ENCODE data around the gene C10orf143.
A peak's percentile ranks its signal among the peaks of the same experiment; 100 is the strongest.
"Not testable (repeated sequence)": the region's sequence is repeated elsewhere in the genome, so short reads cannot be mapped to it uniquely, and the experiment has no call there.

C10orf143 gene

GRCh38 chr10:130110246-130111112 lies at the start of gene C10orf143:
C10orf143 (minus strand) TSS chr10:130110830; CDS start chr10:130110772, 58 bp downstream.
- peak; percentile 97 to 99 for DNase-seq (ENCODE audit: low read depth in 2 of 2)

GRCh38 chr10:130159192-130159794 lies 48.7 kb upstream of the C10orf143 start:
- DNase-seq (ENCODE audit: low read depth in 2 of 2): no peak

GRCh38 chr10:130146042-130146441 lies 35.4 kb upstream of the C10orf143 start:
- no peak for DNase-seq (ENCODE audit: low read depth in 2 of 2)

- DNase-seq (ENCODE audit: low read depth in 2 of 2): no peak
Measured at GRCh38 chr10:130141878-130142277, 31.2 kb upstream of the C10orf143 start.

- DNase-seq (ENCODE audit: low read depth in 2 of 2): no peak
Measured at GRCh38 chr10:130141460-130141859, 30.8 kb upstream of the C10orf143 start.

- DNase-seq (ENCODE audit: low read depth in 2 of 2): no peak
Measured at GRCh38 chr10:130141038-130141437, 30.4 kb upstream of the C10orf143 start.

- no peak for DNase-seq (ENCODE audit: low read depth in 2 of 2)
Measured at GRCh38 chr10:130140425-130140824, 29.8 kb upstream of the C10orf143 start.

GRCh38 chr10:130138479-130138866 lies 27.8 kb upstream of the C10orf143 start:
- no peak for DNase-seq (ENCODE audit: low read depth in 2 of 2)

GRCh38 chr10:130137659-130138478 lies 27.2 kb upstream of the C10orf143 start:
- no peak for DNase-seq (ENCODE audit: low read depth in 2 of 2)

GRCh38 chr10:130137090-130137448 lies 26.4 kb upstream of the C10orf143 start:
- DNase-seq (ENCODE audit: low read depth in 2 of 2): no peak

- DNase-seq (ENCODE audit: low read depth in 2 of 2): peak; percentile 75 to 83
Measured at GRCh38 chr10:130136226-130137089, 25.8 kb upstream of the C10orf143 start, which contains the start of gene GLRX3. GLRX3 (plus strand) TSS chr10:130136391; CDS start chr10:130136421, 30 bp downstream.

GRCh38 chr10:130135676-130136225 lies 25.1 kb upstream of the C10orf143 start:
- DNase-seq (ENCODE audit: low read depth in 2 of 2): no peak

- DNase-seq (ENCODE audit: low read depth in 2 of 2): no peak
Measured at GRCh38 chr10:130128922-130129321, 18.3 kb upstream of the C10orf143 start.

- no peak for DNase-seq (ENCODE audit: low read depth in 2 of 2)
Measured at GRCh38 chr10:130128062-130128781, 17.6 kb upstream of the C10orf143 start.

- DNase-seq (ENCODE audit: low read depth in 2 of 2): peak in 1 of 2 donors; percentile 19
Measured at GRCh38 chr10:130127364-130128061, 16.9 kb upstream of the C10orf143 start.

GRCh38 chr10:130121486-130122079 lies 11.0 kb upstream of the C10orf143 start:
- DNase-seq (ENCODE audit: low read depth in 2 of 2): no peak

GRCh38 chr10:130117535-130117934 lies 6.9 kb upstream of the C10orf143 start:
- not testable (repeated sequence) for DNase-seq (ENCODE audit: low read depth in 2 of 2)

- DNase-seq (ENCODE audit: low read depth in 2 of 2): not testable (repeated sequence)
Measured at GRCh38 chr10:130116942-130117341, 6.3 kb upstream of the C10orf143 start.

GRCh38 chr10:130112821-130113220 lies 2.2 kb upstream of the C10orf143 start:
- no peak for DNase-seq (ENCODE audit: low read depth in 2 of 2)
